ENCODE data around the gene LRRC18. TPM values are rescaled to one million over a fixed set of nuclear protein-coding genes. Genes with fewer than 3 reads are reported as not detected.

Gene LRRC18
- total RNA-seq, 1 experiment from 2014 or later = not detected

DNA sequence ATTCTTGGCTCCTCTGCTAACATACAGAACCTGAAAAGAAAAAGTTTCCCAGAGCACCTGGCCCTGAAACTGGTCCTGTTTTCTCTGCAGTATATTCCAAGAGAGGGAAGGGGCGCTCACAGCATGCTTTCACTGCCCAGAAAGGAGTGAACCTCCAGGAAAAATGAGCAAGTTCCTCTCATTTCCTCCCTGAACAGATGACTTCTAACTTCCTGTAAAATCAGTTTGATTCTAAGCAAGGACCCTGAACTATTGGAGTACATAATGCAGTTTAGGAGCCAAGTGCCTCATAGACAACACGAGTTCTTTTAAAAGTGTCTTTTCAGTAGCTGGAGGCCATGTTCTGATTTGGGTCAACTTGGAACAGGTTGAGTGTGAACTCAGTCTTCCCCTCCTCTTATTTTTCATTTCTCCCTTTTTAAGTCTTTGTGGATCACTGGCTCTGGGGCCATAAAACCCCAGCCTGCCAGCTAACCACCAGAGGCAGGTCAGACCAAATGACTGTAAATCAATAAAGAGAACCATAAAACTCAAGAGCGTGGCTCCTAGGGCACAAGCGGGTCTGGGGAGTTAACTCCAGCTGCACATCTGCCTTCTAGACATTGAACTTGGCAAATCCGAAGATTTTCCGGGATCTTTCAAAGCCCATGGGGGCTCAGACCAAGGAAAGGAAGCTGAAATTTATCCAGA is 5.9 kb upstream of the LRRC18 start:
- peaks cover 84% of the 10 kb centered on the region for H3K27me3 ChIP-seq (ENCODE audit: insufficient read depth, low read depth)
- BruUV-seq (replicated peaks) = no TSS peak
- no peaks in the 10 kb centered on the region for H3K4me1 ChIP-seq (replicated peaks; ENCODE audit: insufficient read depth)
- no peak for DNase-seq
- POLR2A ChIA-PET (ENCODE audit: unreplicated experiment) = no interaction called here
- no peak for TF ChIP-seq EZH2 (IDR thresholded peaks at IDR 0.05; ENCODE audit: low read depth)
- TF ChIP-seq, protein P1, sequence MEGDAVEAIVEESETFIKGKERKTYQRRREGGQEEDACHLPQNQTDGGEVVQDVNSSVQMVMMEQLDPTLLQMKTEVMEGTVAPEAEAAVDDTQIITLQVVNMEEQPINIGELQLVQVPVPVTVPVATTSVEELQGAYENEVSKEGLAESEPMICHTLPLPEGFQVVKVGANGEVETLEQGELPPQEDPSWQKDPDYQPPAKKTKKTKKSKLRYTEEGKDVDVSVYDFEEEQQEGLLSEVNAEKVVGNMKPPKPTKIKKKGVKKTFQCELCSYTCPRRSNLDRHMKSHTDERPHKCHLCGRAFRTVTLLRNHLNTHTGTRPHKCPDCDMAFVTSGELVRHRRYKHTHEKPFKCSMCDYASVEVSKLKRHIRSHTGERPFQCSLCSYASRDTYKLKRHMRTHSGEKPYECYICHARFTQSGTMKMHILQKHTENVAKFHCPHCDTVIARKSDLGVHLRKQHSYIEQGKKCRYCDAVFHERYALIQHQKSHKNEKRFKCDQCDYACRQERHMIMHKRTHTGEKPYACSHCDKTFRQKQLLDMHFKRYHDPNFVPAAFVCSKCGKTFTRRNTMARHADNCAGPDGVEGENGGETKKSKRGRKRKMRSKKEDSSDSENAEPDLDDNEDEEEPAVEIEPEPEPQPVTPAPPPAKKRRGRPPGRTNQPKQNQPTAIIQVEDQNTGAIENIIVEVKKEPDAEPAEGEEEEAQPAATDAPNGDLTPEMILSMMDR (conservative IDR thresholded peaks at IDR 0.05) = no peak
- H3K36me3 ChIP-seq (ENCODE audit: low read depth) = no peaks in the 10 kb centered on the region
- no peaks in the 10 kb centered on the region for H4K20me1 ChIP-seq (ENCODE audit: insufficient read depth)
- H3K4me3 ChIP-seq = no peak overlapping the region
- H3F3A ChIP-seq (ENCODE audit: insufficient read depth, low read depth) = no peaks in the 10 kb centered on the region
- H3K9me3 ChIP-seq (ENCODE audit: insufficient read depth, low read depth) = no peaks in the 10 kb centered on the region
- intact Hi-C loops (cut with micrococcal nuclease; ENCODE audit: unreplicated experiment) = no loop called here
- H3K4me2 ChIP-seq = no peak overlapping the region
- H3K9me2 ChIP-seq (ENCODE audit: insufficient read depth) = no peaks in the 10 kb centered on the region
- CTCF ChIA-PET = no interaction called here
- no peak overlapping the region for H3K27ac ChIP-seq
- no peaks in the 10 kb centered on the region for H3K79me2 ChIP-seq (ENCODE audit: low read depth)
- no peak overlapping the region for H2AFZ ChIP-seq

DNA sequence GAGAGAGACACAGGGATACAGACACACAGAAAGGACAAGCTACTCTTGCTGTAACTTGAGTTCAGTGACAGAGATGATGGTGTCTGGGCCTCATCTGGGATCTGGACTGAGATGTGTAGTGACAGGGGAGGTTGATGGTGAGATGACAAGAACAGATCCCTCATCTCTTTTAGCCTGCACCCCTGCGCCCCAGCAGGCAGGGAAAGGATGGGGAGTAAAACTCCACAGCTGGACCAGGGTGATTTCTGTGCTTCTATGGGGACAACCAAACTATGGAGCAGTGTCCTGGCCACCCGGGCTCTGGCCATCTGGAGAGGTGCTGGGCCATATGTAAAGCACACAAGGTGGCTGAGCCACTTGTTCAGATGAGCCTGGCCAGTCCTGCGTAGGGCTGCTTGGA is 4.5 kb upstream of the LRRC18 start:
- ChIA-PET POLR2A (ENCODE audit: unreplicated experiment) (no interaction called here), CTCF (no interaction called here)
- H3F3A ChIP-seq (ENCODE audit: insufficient read depth, low read depth) = no peaks in the 10 kb centered on the region
- H3K9me2 ChIP-seq (ENCODE audit: insufficient read depth) = no peaks in the 10 kb centered on the region
- no peak overlapping the region for H3K4me3 ChIP-seq
- H2AFZ ChIP-seq = no peak overlapping the region
- H3K4me2 ChIP-seq = no peak overlapping the region
- no peak for DNase-seq
- H3K27ac ChIP-seq = no peak overlapping the region
- H3K79me2 ChIP-seq (ENCODE audit: low read depth) = no peaks in the 10 kb centered on the region
- H3K36me3 ChIP-seq (ENCODE audit: low read depth) = no peaks in the 10 kb centered on the region
- H3K27me3 ChIP-seq (ENCODE audit: insufficient read depth, low read depth) = peaks cover 85% of the 10 kb centered on the region
- no peaks in the 10 kb centered on the region for H3K4me1 ChIP-seq (replicated peaks; ENCODE audit: insufficient read depth)
- BruUV-seq (replicated peaks) = no TSS peak
- no peaks in the 10 kb centered on the region for H4K20me1 ChIP-seq (ENCODE audit: insufficient read depth)
- TF ChIP-seq, protein P1 (conservative IDR thresholded peaks at IDR 0.05) = no peak
- TF ChIP-seq EZH2 (IDR thresholded peaks at IDR 0.05; ENCODE audit: low read depth) = no peak
- no peaks in the 10 kb centered on the region for H3K9me3 ChIP-seq (ENCODE audit: insufficient read depth, low read depth)
- intact Hi-C loops (cut with micrococcal nuclease; ENCODE audit: unreplicated experiment) = no loop called here

DNA sequence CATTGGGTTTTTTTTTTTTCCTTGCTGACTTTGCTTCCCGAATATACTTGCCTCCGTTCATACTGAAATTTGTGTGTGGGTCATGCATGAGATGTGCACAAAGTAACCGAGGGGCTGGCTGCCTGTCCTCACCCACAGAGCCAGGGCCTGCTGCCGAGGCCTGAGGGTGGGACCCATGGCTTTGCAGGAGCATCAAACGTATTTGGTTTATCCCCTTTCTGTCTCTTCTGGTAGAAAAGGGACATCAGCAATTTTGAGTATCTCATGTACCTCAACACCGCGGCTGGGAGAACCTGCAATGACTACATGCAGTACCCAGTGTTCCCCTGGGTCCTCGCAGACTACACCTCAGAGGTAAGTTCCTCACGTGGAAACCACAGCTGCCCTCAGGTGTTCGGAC is 3.5 kb upstream of the LRRC18 start:
- no peak for TF ChIP-seq EZH2 (IDR thresholded peaks at IDR 0.05; ENCODE audit: low read depth)
- TF ChIP-seq, protein P1 (conservative IDR thresholded peaks at IDR 0.05) = no peak
- no TSS peak for BruUV-seq (replicated peaks)

More for the DNA sequence above, 3.5 kb upstream of the LRRC18 start:
- no peak overlapping the region for H3K4me2 ChIP-seq
- H3K4me3 ChIP-seq = no peak overlapping the region
- H3K4me1 ChIP-seq (replicated peaks; ENCODE audit: insufficient read depth) = no peaks in the 10 kb centered on the region
- H3K9me2 ChIP-seq (ENCODE audit: insufficient read depth) = no peaks in the 10 kb centered on the region
- no peak overlapping the region for H3K27ac ChIP-seq
- H3F3A ChIP-seq (ENCODE audit: insufficient read depth, low read depth) = no peaks in the 10 kb centered on the region
- ChIA-PET POLR2A (ENCODE audit: unreplicated experiment) (no interaction called here), CTCF (no interaction called here)
- H3K9me3 ChIP-seq (ENCODE audit: insufficient read depth, low read depth) = no peaks in the 10 kb centered on the region
- H2AFZ ChIP-seq = no peak overlapping the region
- no peak for DNase-seq
- no peaks in the 10 kb centered on the region for H3K36me3 ChIP-seq (ENCODE audit: low read depth)
- peaks cover 86% of the 10 kb centered on the region for H3K27me3 ChIP-seq (ENCODE audit: insufficient read depth, low read depth)
- H3K79me2 ChIP-seq (ENCODE audit: low read depth) = no peaks in the 10 kb centered on the region
- intact Hi-C loops (cut with micrococcal nuclease; ENCODE audit: unreplicated experiment) = no loop called here
- H4K20me1 ChIP-seq (ENCODE audit: insufficient read depth) = no peaks in the 10 kb centered on the region
